Umbilical cord (tissue), 2 donors: ENCODE data around the gene AMBP. TPM values are rescaled to one million over a fixed set of nuclear protein-coding genes. Genes with fewer than 3 reads are reported as not detected.

Experiments
- DNase-seq: peaks from one replicate; pipeline ENCODE4 v3.0.0-alpha.2; 2015; ENCODE audit warnings: low spot score
- total RNA-seq: library from RNA; depleted of rRNA; stranded (reverse); fragments of >200 nt; gene quantifications from one replicate; pipeline ENCODE4 v1.2.3, GENCODE V29; 2014; ENCODE audit warnings: low replicate concordance; ENCODE audit not compliant: insufficient read depth

The AMBP gene
- total RNA-seq, 1 donor from 2014 or later: not detected

DNA sequence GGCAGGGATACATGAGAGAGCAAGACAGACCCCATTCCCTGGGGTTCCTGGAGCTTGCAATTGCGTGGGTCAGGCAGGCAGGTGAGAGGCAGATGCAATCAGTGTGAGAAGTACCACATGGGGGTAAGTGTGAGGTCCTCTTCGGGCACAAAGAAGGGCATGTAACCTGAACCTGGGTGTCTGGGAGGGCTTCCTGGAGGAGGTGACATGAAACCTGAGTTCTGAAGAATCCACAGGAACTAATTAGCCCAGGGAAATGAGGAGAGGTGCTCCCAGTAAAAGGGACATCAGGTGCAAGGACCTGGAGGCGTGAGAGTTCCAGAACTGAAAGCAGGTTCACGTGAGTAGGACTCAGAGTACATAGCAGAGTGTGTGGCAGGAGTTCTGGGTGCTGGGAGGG, 2.5 kb downstream of the AMBP start:
- no peak for DNase-seq

DNA sequence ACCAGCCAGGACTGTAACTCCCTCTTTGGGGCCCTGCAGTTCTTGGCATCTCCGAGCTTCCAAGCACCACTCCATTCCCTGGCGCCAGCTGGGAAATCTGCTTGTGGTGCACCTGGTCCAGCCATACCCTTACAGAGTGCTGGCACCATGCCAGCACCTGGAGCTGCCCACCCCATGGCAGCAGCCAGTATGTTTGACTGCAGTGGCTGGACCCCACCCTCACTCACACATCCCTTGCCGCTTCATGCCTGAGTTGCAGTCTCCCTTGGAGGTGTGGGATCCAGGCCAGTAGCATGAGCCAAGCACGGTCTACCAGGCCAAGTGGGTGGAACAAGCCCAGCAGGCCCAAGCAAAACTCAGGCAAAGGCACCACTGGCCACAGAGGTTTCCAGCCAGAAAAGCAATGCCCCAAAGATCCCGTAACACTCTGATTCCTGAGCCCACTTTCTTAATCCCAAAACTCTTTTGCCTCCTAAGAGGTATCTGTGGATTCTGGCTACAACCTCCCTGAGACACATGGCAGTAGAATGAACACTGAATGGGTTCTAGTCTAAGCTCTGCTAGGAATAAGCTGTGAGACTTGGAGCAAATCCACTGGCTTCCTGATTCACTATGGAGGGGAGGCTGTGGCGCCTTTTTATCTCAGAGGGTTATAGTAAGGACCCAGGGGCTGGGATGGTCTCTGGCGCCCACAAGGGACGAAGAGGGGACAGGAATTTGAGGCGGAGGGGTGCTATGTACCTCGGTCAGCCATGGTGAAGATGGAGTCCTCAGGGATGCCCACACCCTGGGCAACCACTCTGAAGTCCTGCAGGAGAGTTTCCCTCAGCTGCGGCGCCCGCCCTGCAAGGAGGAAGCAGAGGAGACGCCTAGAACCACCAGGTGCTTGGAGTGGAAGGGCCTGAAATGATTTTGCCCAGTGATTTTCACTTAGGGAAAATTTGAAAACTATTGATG, 5.6 kb downstream of the AMBP start:
- no peak for DNase-seq

DNA sequence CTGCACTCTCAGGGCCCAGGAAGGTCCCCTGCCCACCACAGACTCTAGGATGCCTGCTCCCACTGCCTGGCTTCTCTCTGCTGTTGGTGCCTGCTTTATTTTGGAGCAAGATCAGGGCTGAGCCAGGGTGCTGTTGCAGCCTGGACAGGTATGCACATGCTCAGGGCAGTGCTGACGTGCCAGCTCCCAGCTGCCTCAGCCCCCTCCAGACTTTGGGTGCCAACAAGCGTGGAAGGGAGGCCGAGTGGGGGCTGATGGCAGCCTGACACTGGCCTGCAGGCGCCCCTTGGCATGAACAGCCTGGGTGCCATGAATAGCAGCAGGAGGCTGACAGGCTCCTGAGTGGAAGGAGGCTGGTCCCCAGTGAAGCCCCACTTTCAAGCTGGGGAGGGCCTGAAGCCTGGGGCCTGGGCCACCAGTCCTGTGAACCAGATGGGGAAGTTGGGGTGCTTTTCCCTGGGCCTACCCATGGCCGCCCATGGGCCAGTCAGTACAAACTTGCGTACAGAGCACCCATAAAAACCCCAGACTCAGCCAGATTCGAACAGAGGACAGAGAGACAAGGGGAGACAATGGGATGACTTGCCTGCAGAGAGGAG, 6.8 kb downstream of the AMBP start:
- no peak for DNase-seq

DNA sequence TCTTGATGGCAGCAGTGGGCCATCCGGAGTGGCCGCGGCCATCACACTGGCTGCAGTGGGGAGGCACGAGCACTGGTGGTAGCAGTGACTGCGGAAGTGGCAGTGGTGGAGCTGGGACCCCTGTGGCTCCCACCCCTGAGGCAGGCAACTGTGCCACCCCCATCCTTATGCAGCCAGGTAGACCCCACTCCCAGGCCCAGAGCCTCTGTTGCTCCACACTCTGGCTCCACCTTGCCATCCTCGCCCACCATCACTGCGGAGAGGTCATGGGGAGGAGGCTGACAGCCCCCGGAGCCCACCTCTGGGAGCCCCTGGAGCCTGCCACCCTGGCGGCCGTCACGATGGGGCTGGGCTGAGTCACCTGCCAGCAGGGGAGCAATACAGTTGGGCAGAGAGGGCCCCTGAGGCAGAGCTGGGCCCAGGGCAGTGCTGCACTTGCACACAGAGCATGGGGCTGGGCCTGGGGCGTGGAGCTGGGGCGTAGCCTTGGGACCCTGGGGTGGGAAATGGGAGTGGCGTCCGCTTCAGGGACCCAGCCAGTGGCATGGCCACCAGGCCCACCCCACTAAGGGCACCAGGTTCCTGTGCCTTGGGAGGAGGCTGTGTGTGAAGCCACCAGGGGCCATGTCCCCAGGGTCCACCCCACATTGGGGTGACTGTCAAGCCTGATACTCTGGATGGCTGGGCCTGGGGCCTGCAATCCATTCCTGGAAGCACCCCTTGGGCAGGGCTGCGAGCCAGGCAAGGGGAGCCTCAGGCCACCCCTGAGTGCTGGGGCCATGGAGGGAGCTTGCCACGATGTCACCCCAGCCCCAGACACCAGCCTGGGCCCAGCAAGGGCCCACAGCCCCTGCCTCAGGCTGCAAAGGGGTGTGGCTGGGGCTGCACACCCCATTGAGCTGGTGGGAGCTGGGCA, 7.7 kb downstream of the AMBP start:
- DNase-seq: no peak

- no peak for DNase-seq
Measured at GRCh38 chr9:114069476-114070187, 8.5 kb downstream of the AMBP start.

DNA sequence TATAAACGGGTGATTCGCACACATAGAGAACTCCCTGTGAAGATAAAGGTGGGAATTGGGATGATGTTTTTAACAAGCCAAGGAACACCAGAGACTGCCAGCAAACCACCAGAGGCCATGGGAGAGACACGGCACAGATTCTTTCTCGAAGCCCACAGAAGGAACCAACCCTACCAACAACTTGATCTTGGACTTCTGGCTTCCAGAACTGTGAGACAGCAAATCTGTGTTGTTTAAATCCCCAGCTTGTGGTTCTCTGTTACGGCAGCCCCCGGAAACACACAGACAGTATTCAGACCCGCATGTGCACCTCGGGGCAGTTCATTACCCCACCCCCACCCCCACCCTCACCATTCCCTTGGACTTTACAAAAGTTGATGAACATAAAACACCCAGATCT, 12.8 kb downstream of the AMBP start:
- DNase-seq: no peak

GRCh38 chr9:114061830-114062474, 16.1 kb downstream of the AMBP start:
- DNase-seq: no peak

DNA sequence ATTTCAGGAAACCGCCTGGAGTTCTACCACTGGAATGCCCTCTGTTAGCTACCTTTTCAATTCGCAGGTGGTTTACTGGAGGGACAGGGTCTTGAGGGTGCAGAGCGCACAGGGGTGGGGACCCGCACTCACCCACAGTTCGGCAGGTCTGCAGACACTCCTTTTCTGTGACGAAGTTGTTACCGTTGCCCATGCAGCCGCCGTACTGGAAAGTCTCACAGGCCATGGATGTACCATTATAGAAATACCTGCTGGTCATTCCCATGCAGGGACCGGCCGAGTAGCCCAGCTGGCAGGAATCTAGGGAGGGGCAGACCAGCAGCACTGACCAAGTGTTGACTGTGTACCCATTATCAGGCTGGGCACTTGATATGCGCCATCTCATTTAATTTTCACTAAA, 16.8 kb downstream of the AMBP start:
- no peak for DNase-seq

DNA sequence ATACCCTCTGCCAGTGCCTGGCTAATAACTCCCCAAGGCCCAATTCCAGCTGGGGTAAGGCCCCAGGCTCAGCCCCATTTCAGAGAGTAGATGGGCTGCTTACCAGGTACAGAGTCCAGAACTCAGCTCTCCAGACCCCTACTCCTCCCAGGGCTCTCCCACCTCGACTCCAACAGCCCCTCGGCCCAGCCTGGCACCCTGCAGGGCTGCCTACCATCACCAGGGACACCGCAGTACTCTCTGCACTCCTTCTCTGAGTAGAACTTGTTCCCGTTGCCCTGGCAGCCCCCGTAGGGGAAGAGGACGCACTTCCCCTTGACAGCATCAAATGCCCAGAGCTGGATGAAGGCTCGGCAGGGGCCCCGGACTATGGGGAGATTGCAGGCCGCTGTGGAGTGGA, 17.4 kb downstream of the AMBP start:
- no peak for DNase-seq

DNA sequence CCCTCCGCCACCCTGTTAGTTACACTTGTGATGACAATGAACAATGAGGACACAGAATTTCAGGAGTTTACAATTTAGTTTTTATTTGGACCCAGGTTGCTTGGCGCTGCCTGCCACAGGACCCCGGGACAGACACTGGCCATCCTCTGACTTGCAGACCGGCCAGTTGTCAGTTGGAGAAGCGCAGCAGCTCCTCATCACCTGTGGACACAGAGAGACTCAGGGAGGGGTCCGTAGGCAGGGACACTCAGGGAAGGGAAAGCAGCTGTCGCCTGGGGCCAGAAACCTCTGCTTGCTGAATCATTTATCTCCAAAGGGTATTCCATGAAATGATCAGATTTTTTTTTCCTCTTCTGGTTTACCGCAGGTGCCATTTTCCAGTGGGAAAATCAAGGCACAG, 18.0 kb downstream of the AMBP start:
- no peak for DNase-seq

DNA sequence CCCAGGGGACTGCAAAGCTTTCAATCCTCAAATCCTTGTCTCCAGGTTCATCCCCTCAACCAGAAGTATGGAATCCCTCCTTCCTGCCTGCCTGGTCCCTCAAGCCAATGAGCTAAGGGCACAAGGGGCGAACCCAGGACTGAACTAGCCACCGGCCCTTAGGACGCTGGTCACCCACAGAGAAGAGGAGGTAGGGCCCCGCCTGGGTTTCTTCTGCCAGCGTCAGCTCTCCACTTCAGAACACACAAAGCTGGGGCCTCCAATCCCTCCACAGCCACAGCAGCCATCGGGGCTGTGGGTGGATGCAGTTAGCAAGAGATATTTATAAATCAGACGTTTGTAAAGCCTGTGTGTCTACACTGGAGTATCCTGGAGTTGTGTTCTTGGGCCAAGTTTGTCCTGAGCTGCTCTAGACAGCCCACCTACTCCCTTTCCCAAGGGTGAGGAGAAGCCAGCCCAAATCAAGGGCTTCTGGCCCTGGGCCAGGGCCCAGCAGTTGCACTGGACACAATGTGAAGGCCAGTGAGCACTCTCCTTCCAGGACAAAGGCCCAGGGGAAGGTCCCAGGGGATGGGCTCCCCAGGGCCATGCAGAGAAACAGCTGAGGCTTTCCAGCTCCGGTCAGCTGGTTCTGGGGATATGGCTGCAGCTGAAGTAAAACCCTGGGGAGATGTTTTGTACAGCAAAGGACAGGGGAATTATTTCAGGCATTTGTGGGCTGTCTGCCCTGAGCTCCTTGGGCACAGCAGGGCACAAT, 18.9 kb downstream of the AMBP start:
- DNase-seq: peak; percentile 31

DNA sequence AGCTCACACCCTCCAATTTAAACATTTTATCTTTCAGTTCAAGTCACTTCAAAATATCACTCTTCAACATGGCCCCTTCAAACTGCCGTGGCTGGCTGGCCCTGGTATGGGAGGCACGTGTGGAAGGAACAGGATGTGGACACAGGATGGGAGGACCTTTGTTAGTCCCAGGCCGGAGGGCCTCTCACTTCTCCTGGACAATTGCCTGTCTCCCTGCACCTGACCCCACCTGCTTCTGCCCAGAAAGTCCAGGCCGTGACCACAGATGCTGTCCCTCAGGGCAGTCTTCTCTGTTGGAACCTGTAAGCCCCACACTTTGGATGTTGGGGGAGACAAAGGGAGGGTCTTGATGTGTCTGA, 19.4 kb downstream of the AMBP start:
- DNase-seq: no peak

GRCh38 chr9:114057161-114057885, 20.8 kb downstream of the AMBP start:
- no peak for DNase-seq

DNA sequence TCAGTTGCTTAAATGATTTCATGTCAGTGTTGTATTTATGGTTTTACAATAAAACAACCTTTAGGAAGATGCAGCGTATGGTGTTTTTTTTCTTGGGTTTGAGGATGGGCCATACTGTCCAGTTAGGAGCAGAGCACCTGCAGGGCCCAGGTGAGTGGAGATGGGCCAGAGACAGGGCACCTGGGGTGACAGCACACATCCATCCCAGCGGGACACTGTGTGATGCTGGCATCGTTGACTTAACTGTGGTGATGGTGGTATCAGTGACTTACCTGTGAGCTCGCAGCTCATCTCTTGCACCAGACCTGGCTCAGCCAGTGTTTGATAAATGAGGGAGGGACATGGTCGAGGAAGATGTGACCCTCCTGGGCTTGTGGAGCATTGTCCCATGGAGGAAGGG, 21.6 kb downstream of the AMBP start:
- DNase-seq: no peak

- no peak for DNase-seq
Measured at GRCh38 chr9:114055894-114056293, 22.2 kb downstream of the AMBP start.

- DNase-seq: no peak
Measured at GRCh38 chr9:114055061-114055460, 23.0 kb downstream of the AMBP start.

DNA sequence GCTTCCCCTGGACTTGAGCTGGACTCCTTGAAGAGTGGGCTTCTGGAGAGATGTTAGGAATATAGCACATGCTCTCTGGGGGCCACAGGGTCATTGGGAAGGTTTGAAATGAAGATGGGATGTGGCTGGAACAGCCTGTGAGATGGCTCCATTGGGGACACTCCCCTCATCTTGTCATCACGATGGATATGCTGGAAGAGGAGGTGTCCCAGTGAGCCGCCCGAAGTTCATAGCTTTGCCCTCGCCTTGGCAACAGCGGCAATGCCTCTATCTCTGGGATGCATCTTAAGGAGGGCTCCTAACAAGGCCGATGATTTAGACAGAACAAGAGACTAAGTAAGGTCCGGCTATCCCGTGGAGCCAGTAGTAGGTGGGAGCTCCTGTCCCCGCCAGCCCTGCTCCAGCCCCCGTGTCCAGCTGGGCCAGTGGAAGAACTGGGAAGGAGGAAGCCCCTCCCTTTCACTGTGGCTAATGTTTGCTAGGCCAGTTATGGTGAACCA, 23.9 kb downstream of the AMBP start:
- DNase-seq: no peak

DNA sequence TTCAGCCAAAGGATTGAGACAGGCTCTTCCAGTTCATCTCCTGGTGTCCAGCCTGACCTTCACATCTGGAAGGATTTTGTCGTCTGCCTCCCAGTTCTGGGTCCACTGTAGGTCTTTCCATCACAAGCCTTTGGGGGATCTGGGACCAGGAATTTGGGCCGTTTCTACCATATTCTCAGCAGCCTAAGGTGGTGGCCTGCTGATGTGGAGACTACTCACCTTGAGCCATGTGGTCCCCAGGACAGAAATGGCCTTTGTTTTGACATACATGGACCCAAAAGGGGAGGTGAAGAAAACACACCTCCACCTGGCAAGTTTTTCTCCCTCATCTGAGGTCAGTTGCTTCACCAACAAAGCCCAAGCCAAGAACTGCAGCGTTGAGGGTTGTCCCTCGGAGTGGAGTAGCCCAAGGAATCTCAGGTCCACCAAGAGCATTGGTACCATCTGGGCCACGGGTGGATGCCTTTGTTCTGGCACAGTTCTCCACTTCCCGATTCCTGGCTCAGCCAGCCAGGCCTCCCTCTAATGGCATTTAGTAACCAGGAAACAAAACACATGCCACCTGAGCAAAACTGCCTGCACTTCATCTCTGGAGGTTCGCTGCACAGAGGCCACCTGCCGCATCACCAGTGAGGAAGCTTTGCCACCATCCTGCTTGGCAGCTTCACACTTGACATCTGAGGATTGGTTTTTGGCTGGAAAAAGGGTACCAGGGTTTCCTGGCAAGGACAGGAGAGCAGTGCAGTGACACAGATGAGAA, 24.7 kb downstream of the AMBP start:
- DNase-seq: no peak

DNA sequence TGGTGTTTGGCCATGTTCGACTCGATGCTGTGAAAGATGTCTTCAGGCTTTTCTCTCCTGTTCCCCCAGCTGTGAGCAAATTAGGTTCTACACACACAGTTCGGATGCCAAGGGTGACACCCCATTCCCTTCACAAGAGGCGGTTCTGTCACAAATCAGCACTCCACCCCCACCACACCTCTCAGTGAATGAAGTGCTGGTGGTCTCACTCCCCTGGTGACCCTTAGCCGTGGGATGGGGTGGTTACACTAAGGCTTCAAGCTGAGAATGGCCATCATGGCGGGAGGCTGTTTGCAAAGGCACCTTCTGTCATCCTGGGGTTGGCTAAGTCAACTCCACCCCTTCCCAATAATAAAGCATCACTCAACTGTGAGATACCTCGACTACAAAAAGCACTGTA, 26.4 kb downstream of the AMBP start:
- no peak for DNase-seq
